Vagina (tissue), 2 donors: ENCODE results near the gene RCAN1.

Experiments used
- CTCF ChIP-seq, 3 experiments: fragments of 450-650 bp in 2 of 3; fragments of 200-600 bp in 1 of 3; sonication (generic) in 1 of 3; IDR thresholded peaks; one replicate each; pipeline ENCODE4 v1.5.1; 2017 to 2019; ENCODE audit warnings: antibody characterized with exemption in 3 of 3, mild to moderate bottlenecking in 2 of 3, moderate library complexity in 2 of 3
- POLR2AphosphoS5 ChIP-seq, 2 donors: sonication (generic); formaldehyde crosslinking; IDR thresholded peaks; one replicate each; pipeline ENCODE4 v1.9.0; 2017; ENCODE audit warnings: antibody characterized with exemption in 2 of 2, mild to moderate bottlenecking in 2 of 2, low read depth in 1 of 2; ENCODE audit not compliant: insufficient read depth in 1 of 2

- no peak for TF ChIP-seq POLR2AphosphoS5 (IDR thresholded peaks at IDR 0.05; ENCODE audit: insufficient read depth in 1 of 2, low read depth in 1 of 2)
- no peak for TF ChIP-seq CTCF (IDR thresholded peaks at IDR 0.05)
These were observed 74.7 kb downstream of the RCAN1 start for GRCh38 chr21:34540206-34540605.
